ENCODE data around the gene CDC5L.
"Not testable (repeated sequence)": the region's sequence is repeated elsewhere in the genome, so short reads cannot be mapped to it uniquely, and the experiment has no call there.

DNA sequence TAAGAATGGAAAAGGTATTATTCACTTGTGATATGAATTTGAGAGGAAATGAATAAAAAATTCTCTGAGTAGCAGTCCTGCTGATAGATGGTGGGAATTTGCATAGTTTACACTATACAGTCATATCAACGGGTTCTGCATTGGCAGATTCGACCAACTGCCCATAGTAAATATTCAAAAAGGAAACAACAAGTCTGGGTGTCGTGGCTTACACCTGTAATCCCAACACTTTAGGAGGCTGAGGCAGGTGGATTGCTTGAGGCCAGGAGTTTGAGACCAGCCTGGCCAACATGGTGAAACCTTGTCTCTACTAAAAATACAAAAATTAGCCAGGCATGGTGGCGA is 36.9 kb upstream of the CDC5L start:
- TF ChIP-seq, protein P1, sequence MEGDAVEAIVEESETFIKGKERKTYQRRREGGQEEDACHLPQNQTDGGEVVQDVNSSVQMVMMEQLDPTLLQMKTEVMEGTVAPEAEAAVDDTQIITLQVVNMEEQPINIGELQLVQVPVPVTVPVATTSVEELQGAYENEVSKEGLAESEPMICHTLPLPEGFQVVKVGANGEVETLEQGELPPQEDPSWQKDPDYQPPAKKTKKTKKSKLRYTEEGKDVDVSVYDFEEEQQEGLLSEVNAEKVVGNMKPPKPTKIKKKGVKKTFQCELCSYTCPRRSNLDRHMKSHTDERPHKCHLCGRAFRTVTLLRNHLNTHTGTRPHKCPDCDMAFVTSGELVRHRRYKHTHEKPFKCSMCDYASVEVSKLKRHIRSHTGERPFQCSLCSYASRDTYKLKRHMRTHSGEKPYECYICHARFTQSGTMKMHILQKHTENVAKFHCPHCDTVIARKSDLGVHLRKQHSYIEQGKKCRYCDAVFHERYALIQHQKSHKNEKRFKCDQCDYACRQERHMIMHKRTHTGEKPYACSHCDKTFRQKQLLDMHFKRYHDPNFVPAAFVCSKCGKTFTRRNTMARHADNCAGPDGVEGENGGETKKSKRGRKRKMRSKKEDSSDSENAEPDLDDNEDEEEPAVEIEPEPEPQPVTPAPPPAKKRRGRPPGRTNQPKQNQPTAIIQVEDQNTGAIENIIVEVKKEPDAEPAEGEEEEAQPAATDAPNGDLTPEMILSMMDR (IDR thresholded peaks at IDR 0.05; ENCODE audit: insufficient read depth, low read length, poor library complexity, severe bottlenecking) = not testable (repeated sequence)
- not testable (repeated sequence) for TF ChIP-seq EZH2phosphoT487 (conservative IDR thresholded peaks at IDR 0.05; ENCODE audit: low read length)
